B cell (primary cell): ENCODE measurements around the gene KRTAP10-8. TPM values are rescaled to one million over a fixed set of nuclear protein-coding genes. Genes with fewer than 3 reads are reported as not detected.

Source experiments
- ATAC-seq: fragments of 200-7000 bp; cut with Tn5 transposase; one replicate; pipeline ENCODE4 v1.10.0; 2021; ENCODE audit warnings: low read depth, mild to moderate bottlenecking, moderate number of reproducible peaks, moderate library complexity
- CTCF ChIA-PET: fragments of 350-600 bp; sonication (Branson Sonifier 250); formaldehyde crosslinking; loops from one replicate; lab custom pipeline; 2021; ENCODE audit warnings: antibody characterized with exemption, inconsistent platforms; lab: Charles Lee
- POLR2A ChIA-PET: fragments of 350-600 bp; sonication (Branson Sonifier 250); formaldehyde crosslinking; loops from one replicate; lab custom pipeline; 2021; ENCODE audit warnings: antibody characterized with exemption; lab: Charles Lee
- DNase-seq: peaks from one replicate; pipeline ENCODE4 v3.0.0; 2013
- H2AFZ ChIP-seq: 2 replicates; pipeline ENCODE4 v1.6.1; 2012; ENCODE audit warnings: mild to moderate bottlenecking, low read depth, low read length; ENCODE audit not compliant: insufficient read depth, poor library complexity, severe bottlenecking
- H3K27ac ChIP-seq, 2 donors: 1 replicate in 1 of 2; 2 replicates in 1 of 2; pipeline ENCODE4 v1.5.1; 2012 to 2013; ENCODE audit warnings: low read length in 2 of 2, mild to moderate bottlenecking in 2 of 2, moderate library complexity in 1 of 2
- H3K27me3 ChIP-seq, 4 experiments: fragments of 200-600 bp in 1 of 4; sonication (generic) in 1 of 4; replicated peaks in 1 of 4; 1 replicate in 2 of 4; 2 replicates in 2 of 4; pipeline versions ENCODE4 v1.6.1 to v1.7.0; 2013 to 2016; ENCODE audit warnings: low read length in 3 of 4, mild to moderate bottlenecking in 2 of 4, mixed read lengths in 1 of 4, moderate library complexity in 1 of 4; ENCODE audit not compliant: insufficient read depth in 4 of 4, control insufficient read depth in 3 of 4; ENCODE audit errors: control extremely low read depth in 1 of 4
- H3K36me3 ChIP-seq, 2 experiments: replicated peaks in 1 of 2; 1 replicate in 1 of 2; 2 replicates in 1 of 2; pipeline versions ENCODE4 v1.6.1 to v1.7.1; 2013; ENCODE audit warnings: low read length in 1 of 2; ENCODE audit not compliant: insufficient read depth in 2 of 2, control insufficient read depth in 1 of 2; ENCODE audit errors: control extremely low read depth in 1 of 2, extremely low read depth in 1 of 2
- H3K4me1 ChIP-seq, 2 donors: fragments of 200-600 bp in 1 of 2; sonication (generic) in 1 of 2; 1 replicate in 1 of 2; 2 replicates in 1 of 2; pipeline versions ENCODE4 v1.5.1 to v1.6.1; 2013 to 2017; ENCODE audit warnings: low read length in 2 of 2; ENCODE audit not compliant: control insufficient read depth in 2 of 2, insufficient read depth in 2 of 2
- H3K4me2 ChIP-seq: replicated peaks from 2 replicates; pipeline ENCODE3; 2012; ENCODE audit warnings: mild to moderate bottlenecking, low read depth, low read length; ENCODE audit not compliant: poor library complexity, severe bottlenecking
- H3K4me3 ChIP-seq, 5 experiments: fragments of 200-600 bp in 1 of 5; sonication (generic) in 1 of 5; 1 replicate in 3 of 5; 2 replicates in 2 of 5; pipeline versions ENCODE4 v1.5.1 to v1.7.0; 2011 to 2016; ENCODE audit warnings: low read length in 4 of 5, mild to moderate bottlenecking in 4 of 5, low read depth in 2 of 5, control low read depth in 1 of 5, moderate library complexity in 1 of 5; ENCODE audit not compliant: insufficient read depth in 1 of 5; ENCODE audit errors: control extremely low read depth in 1 of 5, extremely low read depth in 1 of 5
- H3K79me2 ChIP-seq: fragments of 200-600 bp; sonication (generic); one replicate; pipeline ENCODE4 v1.6.0; 2016; ENCODE audit warnings: low read length; ENCODE audit not compliant: control insufficient read depth, insufficient read depth
- H3K9ac ChIP-seq: fragments of 200-600 bp; sonication (generic); 2 replicates; pipeline ENCODE4 v1.6.1; 2017; ENCODE audit warnings: mild to moderate bottlenecking, low read length, moderate library complexity
- H3K9me3 ChIP-seq, 3 donors: one replicate each; pipeline versions ENCODE4 v1.6.1 to v1.7.1; 2013; ENCODE audit warnings: low read length in 2 of 3; ENCODE audit not compliant: control insufficient read depth in 2 of 3, insufficient read depth in 1 of 3; ENCODE audit errors: control extremely low read depth in 1 of 3
- H4K20me1 ChIP-seq: 2 replicates; pipeline ENCODE4 v1.6.0; 2012; ENCODE audit warnings: mild to moderate bottlenecking, low read length; ENCODE audit not compliant: insufficient read depth, control insufficient read depth, poor library complexity, severe bottlenecking
- H3K27ac Mint-ChIP-seq: one replicate; pipeline ENCODE4 v1.8.0; 2021; ENCODE audit warnings: mixed read lengths
- H3K27me3 Mint-ChIP-seq: one replicate; pipeline ENCODE4 v1.8.0; 2021; ENCODE audit warnings: mixed read lengths
- H3K4me1 Mint-ChIP-seq: one replicate; pipeline ENCODE4 v1.8.0; 2021; ENCODE audit warnings: mixed read lengths
- H3K4me3 Mint-ChIP-seq: one replicate; pipeline ENCODE4 v1.8.0; 2021; ENCODE audit warnings: mixed read lengths
- H3K9me3 Mint-ChIP-seq: one replicate; pipeline ENCODE4 v1.8.0; 2022; ENCODE audit warnings: mixed read lengths; ENCODE audit not compliant: insufficient read depth
- CTCF ChIP-seq: fragments of 200-600 bp; IDR thresholded peaks from one replicate; pipeline ENCODE4 v1.8.0; 2022; ENCODE audit warnings: antibody characterized with exemption, mild to moderate bottlenecking
- EZH2 ChIP-seq: IDR thresholded peaks from 2 replicates; pipeline ENCODE4 v1.6.1; 2012; ENCODE audit warnings: borderline replicate concordance, low read depth, mild to moderate bottlenecking, moderate library complexity, low read length; ENCODE audit not compliant: insufficient read depth, poor library complexity, severe bottlenecking
- WGBS: methylation state at CpG from one replicate; pipeline ENCODE4 v1.1.5; 2013; ENCODE audit warnings: missing lambda C conversion rate; ENCODE audit not compliant: insufficient coverage; 5-methylcytosine and 5-hydroxymethylcytosine counted together
- intact Hi-C: fragments of 100-400 bp; cut with micrococcal nuclease; formaldehyde crosslinking; loops from one replicate; pipeline ENCODE4 v1.10.0; 2022
- polyA plus RNA-seq: library from polyadenylated mRNA; depleted of rRNA; stranded (reverse); fragments of >200 nt; gene quantifications from 2 replicates; pipeline ENCODE4 v1.2.3, GENCODE V29; 2012
- total RNA-seq, 2 donors: library from RNA; stranded (reverse); fragments of 120-200 nt in 1 of 2; gene quantifications; 1 replicate in 1 of 2; 2 replicates in 1 of 2; pipeline versions ENCODE4 v1.2.3 to v1.2.4, GENCODE V29; 2013 to 2022

KRTAP10-8 gene
- total and polyA plus RNA-seq, 2 donors (not counting 1 experiment from before 2014, with no cell fraction given) = not detected

DNA sequence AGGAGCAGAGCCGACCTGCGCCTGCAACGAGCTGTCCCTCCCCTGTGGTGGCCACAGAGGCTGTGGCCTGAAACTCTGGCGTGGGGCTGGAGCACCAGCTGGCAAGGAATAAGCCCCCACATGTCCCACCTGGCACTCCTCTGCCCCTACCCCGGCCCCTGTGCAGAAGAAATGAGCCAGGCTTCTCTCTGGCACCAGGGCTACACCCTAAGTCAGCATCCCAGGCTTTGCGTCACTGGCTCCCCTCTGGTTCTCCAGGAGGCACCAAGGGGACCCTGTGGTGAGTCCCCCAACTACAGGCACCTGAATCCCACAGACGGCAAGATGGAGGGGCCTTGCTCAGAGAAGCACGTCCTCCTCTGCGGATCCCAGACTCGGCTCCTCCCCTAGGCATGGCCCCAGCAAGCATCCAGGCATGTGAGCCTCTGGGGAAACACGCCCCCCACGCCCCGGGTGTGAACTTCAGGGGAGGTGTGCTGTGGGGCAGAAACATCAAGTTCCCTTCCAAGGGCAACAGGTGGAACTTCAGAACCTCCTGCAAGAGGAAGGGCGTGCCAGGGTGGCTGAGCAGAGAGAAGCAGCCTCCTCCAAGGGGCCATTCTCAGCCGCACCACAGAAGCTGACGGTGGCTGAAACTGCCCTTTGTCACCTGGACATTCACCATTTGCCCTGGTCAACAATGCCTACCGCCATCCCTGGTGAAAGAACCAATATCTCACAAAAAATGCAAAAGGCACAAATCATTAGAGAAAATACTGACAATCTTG, 8.6 kb upstream of the KRTAP10-8 start:
- intact Hi-C loops = no loop called here
- H3K4me3 Mint-ChIP-seq = no peak overlapping the region

More for the DNA sequence above, 8.6 kb upstream of the KRTAP10-8 start:
- no peak overlapping the region for H2AFZ ChIP-seq
- H3K27me3 ChIP-seq = peaks cover 0 to 10% (median 3%) of the 10 kb centered on the region in 4 experiments
- H3K4me1 ChIP-seq = no peaks in the 10 kb centered on the region
- no peaks in the 10 kb centered on the region for H3K36me3 ChIP-seq
- ChIA-PET CTCF (no interaction called here), POLR2A (no interaction called here)
- Mint-ChIP-seq H3K27ac (no peak overlapping the region), H3K27me3 (peaks cover 49% of the 10 kb centered on the region), H3K4me1 (no peaks in the 10 kb centered on the region), H3K9me3 (peaks cover 9% of the 10 kb centered on the region)
- ATAC-seq = no peak
- 69% methylated on average over 11 of the region's 17 CpGs for WGBS
- H3K4me3 ChIP-seq = no peak overlapping the region
- H3K9me3 ChIP-seq = peaks cover 0 to 19% (median 3%) of the 10 kb centered on the region in 3 donors
- DNase-seq = no peak
- H3K4me2 ChIP-seq = no peak overlapping the region
- no peak for TF ChIP-seq EZH2
- TF ChIP-seq CTCF = no peak
- no peak overlapping the region for H3K27ac ChIP-seq
- no peaks in the 10 kb centered on the region for H3K79me2 ChIP-seq
- H4K20me1 ChIP-seq = no peaks in the 10 kb centered on the region
- no peak overlapping the region for H3K9ac ChIP-seq
